ELR (cell line): ENCODE data around the gene C10orf105.
A peak's percentile ranks its signal among the peaks of the same experiment; 100 is the strongest.

Experiments used
- DNase-seq: peaks from one replicate; pipeline ENCODE4 v3.0.0-alpha.2; 2015; ENCODE audit warnings: low read depth

Gene C10orf105

DNA sequence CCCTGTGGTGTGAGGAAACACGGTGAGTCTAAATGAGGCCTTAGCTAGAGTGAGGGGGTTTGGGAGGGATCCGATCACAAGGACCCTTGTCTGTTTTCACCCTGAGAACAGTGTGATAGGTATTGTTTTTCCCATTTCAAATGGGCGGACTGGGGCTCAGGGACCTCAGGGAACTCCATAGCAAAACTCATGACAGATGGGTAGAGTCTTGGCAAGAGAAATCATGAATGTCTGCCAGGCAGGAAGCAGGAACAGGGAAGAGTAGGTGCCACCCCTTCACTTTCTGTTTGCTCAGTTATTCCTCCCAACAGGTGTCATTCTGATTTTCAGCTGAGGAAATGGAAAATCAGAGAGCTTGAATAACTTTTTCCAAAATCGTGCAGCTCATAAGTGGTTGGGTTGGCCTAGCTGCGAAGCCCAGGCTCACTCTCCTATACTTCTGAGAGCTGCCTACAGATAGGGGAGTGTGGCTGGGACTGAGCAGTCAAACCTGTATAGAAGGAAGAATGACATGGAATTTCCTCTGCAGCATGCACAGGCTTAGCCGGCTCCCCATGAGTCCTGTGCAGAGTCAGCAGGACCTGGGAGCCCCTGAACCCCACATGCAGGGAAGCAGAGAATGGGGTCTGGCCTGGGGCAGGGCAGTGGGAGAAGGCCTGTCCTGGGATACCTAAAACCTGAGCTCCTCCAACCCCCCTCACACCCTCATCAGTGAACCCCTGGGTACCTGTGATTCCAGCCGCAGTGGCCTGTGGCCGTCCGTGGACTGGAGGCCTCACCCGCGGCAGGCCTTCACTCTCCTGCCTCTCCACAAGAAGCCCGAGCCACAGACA, 17.6 kb upstream of the C10orf105 start:
- no peak for DNase-seq

DNA sequence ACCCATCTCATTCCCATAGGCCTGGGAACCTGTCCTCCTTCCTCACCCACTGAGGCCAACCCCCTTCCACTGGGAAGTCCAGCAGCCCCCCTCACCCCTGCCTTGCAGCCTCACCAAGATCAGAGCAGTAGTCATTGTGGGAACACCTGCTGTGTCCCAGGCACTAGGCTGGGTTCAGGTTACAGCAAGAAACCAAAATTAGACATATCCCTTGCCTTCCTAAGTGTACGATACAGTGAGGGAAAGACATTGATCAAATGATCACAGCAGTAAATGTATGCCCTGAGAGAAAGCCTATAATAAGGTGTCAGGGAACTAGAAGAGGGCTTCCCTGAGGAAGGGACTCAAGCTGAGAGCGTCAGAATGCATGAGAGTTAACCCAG, 17.0 kb upstream of the C10orf105 start:
- no peak for DNase-seq

DNA sequence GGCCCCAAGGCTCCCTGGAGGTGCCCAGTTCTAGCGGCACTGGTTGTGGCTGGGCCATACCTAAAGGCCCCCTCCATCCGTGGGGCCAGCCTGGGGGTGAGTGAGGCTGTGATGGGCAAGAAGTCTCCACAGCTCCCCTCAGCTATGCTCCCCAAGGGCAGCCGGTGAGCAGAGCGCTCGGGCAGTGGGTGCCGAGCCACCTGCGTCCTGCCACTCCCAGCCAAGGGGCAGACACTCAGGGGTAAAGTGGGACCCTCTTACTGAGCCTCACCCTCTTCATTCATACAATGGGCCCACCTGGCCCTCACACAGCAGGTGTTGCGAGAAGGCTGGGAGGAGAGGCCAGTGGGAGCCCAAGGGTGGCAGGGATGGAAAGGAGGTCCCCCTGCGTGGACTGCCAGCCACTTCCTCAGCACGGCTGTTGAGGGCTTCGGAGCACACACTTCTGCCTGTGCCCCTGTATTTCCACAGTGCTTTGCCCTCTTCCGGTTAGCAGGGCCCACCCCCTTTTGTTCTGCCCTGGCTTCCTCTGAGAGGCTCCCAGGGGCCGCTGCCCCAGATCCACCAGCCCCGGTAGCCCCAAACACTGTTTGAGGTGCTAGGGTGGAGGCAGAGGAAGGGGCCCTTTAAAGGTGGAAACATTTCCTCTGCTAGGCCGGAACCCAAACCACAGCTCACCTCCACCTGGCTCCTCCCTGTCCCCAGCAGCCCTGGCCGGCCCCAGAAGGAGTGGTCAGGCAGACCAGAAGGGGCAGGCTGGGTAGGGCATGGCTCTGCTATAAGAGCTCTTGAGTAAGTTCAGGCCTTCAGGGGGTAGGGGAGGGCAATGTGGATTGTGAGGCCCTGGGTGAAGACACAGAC, 16.4 kb upstream of the C10orf105 start:
- DNase-seq, result no peak

DNA sequence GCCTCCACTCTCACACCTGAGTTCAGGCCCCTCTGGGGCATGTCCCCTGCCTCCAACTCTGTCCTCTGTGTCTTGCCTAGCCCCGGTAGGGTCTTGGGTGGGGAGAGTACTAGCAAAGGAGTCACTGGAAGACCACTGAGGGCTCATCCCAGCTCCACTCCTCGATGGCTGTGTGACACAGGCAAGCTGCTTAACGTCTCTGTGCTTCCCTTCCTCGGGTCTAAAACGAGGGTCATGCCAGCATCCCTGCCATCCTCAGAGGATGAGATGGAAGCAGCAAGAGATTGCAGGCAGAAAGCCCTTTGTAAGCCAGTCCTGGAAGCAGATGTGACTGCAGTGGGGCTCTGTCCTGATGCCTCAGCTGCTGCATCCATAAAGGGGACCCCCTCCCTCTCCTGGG, 15.2 kb upstream of the C10orf105 start:
- DNase-seq, result no peak

DNA sequence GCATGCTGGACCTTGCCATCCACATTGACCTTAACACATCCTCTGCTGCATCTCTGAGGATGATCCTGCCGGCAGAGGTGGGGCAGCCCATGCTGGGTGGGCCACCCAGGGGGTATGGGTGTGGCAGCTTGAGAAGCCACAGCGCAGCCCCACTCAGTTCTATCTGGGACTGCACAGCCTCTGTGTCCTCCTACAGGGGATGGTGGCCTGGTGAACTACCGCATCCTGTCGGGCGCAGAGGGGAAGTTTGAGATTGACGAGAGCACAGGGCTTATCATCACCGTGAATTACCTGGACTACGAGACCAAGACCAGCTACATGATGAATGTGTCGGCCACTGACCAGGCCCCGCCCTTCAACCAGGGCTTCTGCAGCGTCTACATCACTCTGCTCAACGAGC, 12.2 kb upstream of the C10orf105 start:
- DNase-seq, result no peak

DNA sequence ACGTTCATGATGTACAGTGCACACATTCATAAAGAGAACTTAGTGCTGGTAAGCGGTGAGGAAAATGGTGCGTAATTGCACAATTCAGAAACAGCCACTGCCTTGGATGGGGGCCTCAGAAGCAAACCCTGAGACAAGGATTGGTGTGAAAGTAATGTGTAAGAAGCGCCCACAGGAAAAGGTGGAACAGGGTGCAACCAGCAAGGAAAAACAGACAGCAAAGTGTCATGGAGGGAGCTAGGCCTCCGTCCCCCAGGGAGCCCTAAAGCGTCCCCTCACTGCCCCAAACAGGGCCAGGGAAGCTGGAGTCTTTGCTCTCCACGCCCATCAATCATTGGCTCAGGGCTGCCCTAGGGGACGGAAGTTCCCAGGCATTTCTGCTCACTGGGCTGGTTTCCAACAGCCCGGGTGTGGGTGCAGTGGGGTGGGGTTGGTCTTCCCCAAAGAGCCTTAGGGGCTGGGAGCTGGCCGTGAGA, 9.6 kb upstream of the C10orf105 start:
- peak; percentile 45 for DNase-seq

DNA sequence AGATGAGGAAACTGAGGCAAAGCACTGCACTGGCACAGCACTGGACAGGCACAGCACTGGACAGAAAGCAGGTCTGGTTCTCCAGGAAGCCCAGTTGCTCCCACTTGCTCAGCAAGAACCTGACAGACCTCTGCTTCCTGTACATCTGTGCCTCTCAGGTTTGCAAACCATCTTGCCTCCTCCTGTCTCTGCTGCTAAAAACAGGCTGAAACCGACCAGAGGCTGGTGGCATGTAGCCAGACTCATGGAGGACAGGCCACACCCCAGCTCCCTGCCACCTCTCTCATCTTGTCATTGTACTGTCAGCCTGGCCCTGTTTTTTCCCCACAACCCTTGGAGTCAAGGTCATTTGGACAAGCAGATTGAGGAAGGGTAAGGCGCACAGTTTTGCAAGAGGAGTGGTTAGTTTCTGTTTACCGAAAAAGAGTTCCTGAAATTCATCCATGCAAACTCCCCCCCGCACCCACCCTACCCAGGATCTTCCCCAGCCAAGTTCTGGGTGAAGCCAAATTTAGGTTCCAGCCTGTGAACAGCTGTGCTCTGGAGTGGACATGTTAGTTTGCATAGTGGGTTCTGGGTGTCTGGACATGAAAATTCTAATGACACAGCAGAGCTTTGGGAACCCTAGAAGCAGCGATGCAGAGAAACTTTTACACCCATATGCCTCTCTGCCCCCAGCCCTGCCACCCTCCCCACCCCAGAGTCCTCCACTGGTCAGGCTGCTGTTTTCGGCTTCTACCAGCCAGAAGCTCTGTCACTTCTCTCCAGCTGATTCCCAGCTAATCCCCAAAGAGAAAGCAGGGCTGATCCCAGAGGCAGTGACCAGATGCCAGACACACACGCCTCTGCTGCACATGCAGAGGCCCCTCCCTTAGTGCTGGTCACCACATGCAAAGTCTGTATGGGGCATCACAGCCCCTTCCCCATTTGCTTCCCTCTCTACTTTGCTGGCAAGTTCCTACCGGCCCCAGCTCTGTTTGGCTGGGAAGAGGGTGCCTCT, 8.5 kb upstream of the C10orf105 start:
- no peak for DNase-seq

DNA sequence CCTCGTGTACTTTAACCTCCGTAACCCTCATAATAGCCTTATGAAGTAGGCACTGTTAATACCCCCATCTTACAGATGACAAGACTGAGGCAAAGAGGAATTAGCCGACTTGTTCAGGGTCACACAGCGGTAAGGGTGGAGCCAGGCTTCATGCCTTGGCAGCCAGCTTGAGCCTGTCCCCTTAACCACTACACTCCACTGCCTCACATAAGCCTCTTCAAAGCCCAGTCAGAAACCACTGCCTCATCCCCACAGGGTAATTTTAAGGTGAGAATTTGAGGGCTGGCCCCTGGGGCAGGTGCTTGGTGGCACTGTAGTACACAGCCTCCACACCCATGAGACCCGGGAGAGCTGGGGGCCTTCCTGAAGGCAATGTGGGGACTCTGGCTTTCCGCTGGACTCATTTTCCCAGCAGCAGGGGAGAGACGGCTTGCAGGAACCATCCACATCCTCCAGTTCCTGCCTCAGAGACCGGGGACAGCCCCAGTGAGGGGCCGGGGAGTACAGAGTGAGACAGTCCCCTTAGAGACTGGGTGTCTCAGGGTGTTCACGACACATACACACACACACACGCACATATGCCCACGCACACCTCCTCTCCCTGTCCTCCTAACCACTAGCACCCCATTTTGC, 7.6 kb upstream of the C10orf105 start:
- no peak for DNase-seq

DNA sequence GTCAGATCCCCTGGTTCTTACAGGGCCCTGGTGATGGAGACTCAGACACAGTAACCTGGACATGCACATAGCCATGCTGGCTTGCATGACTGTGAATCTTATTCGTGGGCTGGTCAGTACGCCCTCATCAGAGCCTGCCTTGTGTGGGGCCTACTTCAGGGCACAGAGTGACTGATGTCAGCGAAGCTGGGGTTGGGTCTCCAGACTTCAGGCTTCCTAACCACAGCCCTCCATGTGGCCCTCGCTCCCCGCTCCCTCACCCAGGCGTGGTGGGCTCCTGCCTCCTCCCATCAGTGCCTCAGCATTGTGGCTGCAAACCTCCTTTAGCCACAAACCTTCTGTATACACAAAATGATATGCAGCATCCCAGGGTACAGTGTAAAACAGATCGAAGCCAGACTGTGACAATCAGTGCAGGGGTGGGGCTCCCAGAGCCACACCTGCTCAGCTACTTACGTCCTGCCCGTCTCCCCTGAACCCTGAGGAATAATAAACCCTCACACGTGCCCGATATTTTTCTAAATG, 7.1 kb upstream of the C10orf105 start:
- no peak for DNase-seq

DNA sequence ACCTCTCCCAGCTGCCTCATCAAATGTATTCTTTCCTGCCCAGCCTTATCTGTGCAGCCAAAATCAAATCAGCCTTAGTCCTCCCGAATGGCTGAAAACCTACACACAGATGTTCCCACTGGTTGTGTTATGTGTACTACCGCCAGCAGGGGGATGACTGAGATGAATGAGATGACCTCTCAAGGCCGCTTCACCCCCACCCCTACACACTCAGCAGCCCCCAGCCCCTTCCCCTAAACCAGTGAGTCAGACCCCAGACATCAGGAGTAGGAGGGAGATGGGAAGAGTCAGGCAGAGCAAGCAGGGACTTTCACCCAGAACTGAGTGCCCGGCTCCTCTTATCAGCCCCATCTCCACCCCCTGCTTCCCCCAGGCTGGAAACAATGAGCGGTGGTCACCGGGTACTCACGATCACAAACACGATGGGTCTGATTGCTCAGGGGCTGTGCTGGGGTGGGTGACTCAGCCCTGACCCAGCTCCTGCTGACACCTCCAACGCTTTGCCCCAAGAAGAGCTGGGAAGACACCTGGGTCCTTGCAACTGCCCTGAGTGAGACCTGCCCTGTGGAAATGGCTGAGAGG, 6.5 kb upstream of the C10orf105 start:
- DNase-seq, result peak; percentile 63

DNA sequence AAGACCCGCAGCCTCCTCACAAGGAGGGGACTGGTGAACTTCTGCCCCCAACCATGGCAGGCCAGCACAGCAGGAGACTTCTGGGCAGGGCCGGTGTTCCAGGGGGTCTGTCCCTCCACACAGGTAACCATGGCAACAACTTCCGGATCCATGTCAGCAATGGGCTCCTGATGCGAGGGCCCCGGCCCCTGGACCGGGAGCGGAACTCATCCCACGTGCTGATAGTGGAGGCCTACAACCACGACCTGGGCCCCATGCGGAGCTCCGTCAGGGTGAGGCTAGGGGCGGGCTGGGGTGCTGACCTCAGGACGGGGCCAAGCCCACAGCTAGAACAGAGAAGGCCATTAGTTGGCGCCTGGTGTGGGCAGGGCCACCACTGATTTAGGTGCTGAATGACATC, 5.7 kb upstream of the C10orf105 start:
- no peak for DNase-seq

DNA sequence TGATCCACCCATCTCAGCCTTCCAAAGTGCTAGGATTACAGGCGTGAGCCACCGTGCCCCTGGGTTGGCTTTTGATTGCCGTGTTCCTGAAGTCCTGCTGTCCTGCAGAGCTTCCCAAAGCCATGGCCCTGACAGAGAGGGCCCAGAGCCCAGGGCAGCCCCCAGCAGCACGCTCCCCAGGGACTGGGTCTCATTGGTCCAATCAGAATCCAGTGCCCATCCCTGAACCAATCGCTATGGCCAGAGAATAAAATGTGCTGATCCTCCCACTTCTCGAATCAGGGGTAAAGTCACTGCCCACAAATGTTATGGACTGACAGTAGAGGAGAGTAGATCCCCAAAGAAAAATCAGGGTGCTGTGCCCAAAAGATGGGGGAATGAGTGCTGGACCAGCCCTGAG, 5.0 kb upstream of the C10orf105 start:
- no peak for DNase-seq

DNA sequence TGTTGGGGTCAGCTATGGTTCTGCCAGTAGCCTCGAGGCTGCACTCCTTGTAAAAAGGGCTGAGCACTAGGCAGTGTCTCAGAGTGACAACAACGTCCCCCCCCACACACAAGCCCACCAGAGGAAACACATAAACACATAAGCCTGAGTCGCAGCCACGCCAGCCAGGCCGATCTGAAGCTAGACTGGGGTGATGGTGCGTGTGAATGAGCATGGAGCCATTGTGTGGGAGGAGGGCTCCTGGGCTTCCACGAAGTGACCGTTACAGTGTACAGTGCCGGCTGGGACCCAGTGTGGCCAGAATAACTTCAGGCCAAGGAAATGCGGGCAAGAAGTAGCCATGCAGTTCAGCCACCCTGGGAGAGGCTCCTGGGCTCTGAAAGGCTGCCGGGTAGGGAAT, 3.7 kb upstream of the C10orf105 start:
- DNase-seq, result no peak

DNA sequence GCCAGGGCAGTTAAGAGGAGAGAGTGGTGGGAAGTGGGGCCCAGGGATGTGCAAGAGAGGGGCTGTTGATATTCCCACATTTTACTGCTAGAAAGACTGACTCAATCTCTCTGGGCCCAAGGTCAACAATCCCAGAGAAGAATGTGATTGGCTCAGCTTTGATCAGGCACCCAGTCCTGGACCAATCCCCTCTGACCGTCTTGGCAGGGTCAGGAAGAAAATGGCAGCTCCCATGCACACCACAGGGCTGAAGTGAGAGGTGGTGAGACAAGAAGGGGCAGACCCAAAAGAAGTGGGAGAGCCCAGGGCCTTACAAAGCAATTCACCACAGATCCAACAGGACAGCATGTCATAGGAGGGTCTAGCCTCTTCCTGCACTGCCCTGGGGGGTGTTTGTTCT, 3.3 kb upstream of the C10orf105 start:
- DNase-seq, result no peak

DNA sequence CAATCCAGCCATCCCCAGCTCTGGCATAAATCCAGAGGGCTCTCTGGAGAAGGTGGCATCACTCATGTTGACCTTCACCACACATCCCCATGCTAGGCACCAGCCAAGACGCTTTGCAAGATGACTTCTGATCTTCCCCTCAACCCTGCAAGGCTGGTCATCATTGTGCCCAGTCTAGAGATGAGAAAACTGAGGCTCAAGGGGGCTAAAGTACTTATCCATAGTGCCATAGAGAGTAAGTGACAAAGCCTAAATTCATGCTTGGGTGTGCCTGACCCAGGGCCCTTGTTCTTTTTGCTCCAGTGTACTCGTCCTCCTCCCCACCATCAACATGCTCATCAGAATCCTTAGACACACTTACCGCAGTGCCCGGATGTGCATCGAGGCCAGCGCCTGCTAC, 1.7 kb upstream of the C10orf105 start:
- DNase-seq, result no peak

DNA sequence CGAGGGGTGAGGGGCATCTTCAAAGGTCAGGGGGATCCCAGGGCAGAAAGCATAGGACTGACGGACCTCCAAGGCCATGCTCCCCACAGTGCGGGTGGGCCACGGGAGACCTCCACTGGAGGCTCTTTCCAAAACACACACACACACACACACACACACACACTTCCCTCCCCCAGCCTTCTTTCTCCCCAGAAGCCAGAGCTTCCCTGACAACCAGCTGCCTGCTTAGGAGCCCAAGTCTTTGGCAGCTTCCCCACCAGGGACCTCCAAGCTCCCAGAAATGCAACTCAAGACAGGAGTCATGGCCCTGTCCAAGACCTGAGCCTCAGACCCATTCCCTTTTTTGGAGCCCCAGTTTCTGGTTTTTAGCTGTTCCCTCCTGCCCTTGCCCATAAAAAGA, 710 bp upstream of the C10orf105 start:
- no peak for DNase-seq

DNA sequence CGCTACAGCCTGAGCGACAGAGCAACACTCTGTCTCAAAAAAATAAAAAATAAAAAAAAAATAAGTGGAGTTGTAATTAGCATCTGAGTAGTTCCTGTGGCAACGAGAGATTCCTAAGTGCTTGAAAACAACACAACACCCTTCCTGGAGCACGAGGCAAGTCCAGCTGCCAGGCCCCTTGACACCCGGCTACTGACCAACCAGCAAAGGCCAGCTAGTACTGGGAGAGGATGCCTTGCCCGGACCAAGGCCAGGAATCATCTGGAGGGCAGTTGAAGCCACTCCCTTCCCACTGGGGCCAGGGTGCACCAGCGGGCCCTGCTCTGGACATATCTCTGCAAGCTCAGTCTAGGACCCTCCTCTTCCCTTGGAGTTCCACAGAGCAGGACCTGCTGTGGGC, 536 bp downstream of the C10orf105 start:
- DNase-seq, result no peak

DNA sequence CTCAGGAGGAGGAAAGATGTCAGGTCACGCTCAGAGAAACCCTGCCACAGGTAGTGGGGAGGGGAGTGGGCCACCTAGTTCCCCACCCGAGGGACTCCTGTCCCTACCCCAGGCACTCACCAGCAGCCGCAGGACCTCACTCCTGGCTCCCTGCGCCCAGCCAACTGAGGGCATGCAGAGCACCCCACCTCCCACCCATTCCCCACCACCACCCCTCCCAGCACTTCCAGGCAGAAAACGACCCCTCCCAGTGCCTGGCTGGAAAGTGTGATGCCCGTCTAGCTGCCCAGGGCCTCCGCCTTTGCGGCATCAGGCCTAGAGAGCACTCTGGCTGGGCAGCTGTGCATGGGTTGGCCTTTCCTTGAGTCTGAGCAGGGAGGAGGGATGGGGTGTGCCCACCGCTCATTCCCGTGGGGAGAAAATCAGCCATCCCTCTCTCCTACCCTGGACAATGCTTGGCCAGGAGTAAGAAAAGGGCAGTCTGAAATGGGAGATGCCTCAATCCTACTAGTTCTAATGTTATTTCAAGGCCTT, 1.3 kb downstream of the C10orf105 start:
- DNase-seq, result no peak

DNA sequence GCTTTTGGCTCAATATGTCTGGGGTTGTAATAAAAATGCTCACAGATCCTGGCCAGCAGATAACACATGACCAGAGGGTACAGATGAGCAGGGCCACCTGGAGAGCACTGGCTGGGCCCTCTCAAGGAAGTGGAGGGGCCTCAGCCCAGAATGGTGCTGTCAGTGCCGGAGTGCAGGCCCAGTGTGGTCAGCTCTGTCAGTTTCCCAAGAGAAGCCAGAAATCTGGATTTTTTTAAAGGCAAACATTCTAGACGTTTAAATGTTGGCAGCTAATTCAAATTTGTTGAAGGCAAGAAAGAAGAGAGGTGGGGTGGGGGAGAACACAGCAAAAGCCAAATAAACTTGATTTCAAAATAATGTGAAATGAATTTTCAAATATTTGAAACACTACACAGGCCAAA, 2.0 kb downstream of the C10orf105 start:
- DNase-seq, result no peak

DNA sequence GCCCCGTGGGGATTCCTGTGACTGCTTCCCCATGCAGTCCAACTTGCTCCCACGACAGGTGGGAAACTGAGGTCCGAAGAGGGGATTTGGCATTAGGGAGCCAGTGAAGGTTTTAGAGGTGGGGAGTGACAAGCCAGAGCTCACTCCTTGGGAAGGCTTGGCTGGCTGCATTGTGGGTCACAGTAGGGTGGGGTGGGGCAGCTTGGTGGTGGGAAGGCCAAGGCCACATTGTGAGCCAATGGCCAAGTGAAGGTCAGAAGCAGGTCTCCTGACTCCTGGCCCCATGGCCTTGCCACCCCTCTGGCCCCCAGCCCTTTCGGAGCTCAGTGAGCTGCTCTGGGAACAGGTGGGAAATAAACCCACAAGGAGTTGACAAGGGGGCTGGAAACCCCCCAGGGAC, 2.5 kb downstream of the C10orf105 start:
- DNase-seq, result no peak

DNA sequence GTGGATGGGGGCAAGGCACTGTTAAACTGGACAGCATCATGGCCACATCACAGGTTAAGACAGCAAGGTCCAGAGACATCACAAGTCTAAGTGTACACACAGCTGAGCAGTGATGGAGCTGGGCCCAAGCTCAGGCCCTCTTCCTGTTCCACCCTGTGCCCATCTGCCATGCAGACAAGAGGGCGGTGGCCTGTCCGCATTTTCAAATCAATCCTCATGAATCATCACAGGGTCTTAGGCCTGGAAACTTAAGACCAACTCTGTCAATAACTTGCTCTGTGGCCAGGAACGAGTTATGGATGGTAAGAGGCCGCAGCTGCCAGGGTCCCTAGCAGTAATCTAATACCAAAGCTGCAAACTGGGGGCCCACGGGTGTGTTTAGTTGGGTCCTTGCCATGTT, 3.2 kb downstream of the C10orf105 start:
- no peak for DNase-seq
